Vagina (tissue), 2 donors: Measurements from ENCODE around the gene MUC6. TPM values are rescaled to one million over a fixed set of nuclear protein-coding genes. Genes with fewer than 3 reads are reported as not detected.
"Not testable (repeated sequence)": the region's sequence is repeated elsewhere in the genome, so short reads cannot be mapped to it uniquely, and the experiment has no call there.

Experiments used
- DNase-seq, 2 donors: peaks; one replicate each; pipeline ENCODE4 v3.0.0-alpha.2; 2017; ENCODE audit errors: extremely low spot score in 2 of 2
- H3K27ac ChIP-seq: fragments of 200-600 bp; sonication (generic); one replicate; pipeline ENCODE4 v1.5.1; 2019
- H3K27me3 ChIP-seq: fragments of 200-600 bp; sonication (generic); one replicate; pipeline ENCODE4 v1.5.1; 2019
- H3K36me3 ChIP-seq, 2 donors: fragments of 200-600 bp; sonication (generic); one replicate each; pipeline ENCODE4 v1.5.1; 2017 to 2019
- H3K4me1 ChIP-seq: fragments of 200-600 bp; sonication (generic); one replicate; pipeline ENCODE4 v1.5.1; 2019
- H3K4me3 ChIP-seq, 2 donors: fragments of 200-600 bp; sonication (generic); 1 replicate in 1 of 2; 2 replicates in 1 of 2; pipeline ENCODE4 v1.5.1; 2016 to 2019
- H3K9me3 ChIP-seq: fragments of 200-600 bp; sonication (generic); one replicate; pipeline ENCODE4 v1.5.1; 2019
- CTCF ChIP-seq, 3 experiments: fragments of 450-650 bp in 2 of 3; fragments of 200-600 bp in 1 of 3; sonication (generic) in 1 of 3; IDR thresholded peaks; one replicate each; pipeline ENCODE4 v1.5.1; 2017 to 2019; ENCODE audit warnings: antibody characterized with exemption in 3 of 3, mild to moderate bottlenecking in 2 of 3, moderate library complexity in 2 of 3
- POLR2A ChIP-seq, 2 donors: fragments of 450-650 bp; IDR thresholded peaks; one replicate each; pipeline ENCODE4 v1.6.1; 2017; ENCODE audit warnings: antibody characterized with exemption in 2 of 2, mild to moderate bottlenecking in 2 of 2, moderate library complexity in 2 of 2
- POLR2AphosphoS5 ChIP-seq, 2 donors: sonication (generic); formaldehyde crosslinking; IDR thresholded peaks; one replicate each; pipeline ENCODE4 v1.9.0; 2017; ENCODE audit warnings: antibody characterized with exemption in 2 of 2, mild to moderate bottlenecking in 2 of 2, low read depth in 1 of 2; ENCODE audit not compliant: insufficient read depth in 1 of 2
- intact Hi-C: fragments of 100-400 bp; cut with DNase I; formaldehyde crosslinking; loops from one replicate; pipeline ENCODE4 v1.15.1; 2023
- total RNA-seq: library from RNA; depleted of rRNA; stranded (reverse); fragments of >200 nt; gene quantifications from one replicate; pipeline ENCODE4 v1.2.3, GENCODE V29; 2016

The MUC6 gene
- total RNA-seq, 1 donor from 2014 or later, result not detected

DNA sequence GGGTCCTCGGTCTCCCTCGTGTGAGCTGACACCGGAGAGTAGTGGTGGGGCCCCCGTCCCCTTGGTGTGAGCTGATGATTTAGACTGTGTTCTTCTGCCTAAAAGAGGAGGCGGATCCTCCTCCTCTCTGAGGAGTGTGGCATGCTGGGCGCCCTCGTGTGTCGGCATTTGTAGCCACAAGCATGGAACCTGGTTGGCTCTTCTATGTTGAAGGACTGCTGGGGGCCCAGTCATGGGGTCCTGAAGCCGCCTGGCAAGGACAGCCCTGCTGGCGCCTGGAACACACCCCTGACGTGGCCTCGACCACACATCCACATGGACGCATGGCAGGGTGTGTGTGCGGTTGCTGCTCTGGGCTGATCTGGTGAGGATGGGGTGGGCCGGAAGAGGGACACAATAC lies 60.7 kb downstream of the MUC6 start:
- Histone ChIP-seq H3K36me3 (peaks cover 0 to 40% of the 10 kb centered on the region in 2 donors), H3K4me3 (no peak overlapping the region), H3K4me1 (no peaks in the 10 kb centered on the region), H3K9me3 (no peaks in the 10 kb centered on the region), H3K27me3 (no peaks in the 10 kb centered on the region), H3K27ac (no peak overlapping the region)
- DNase-seq, result no peak
- TF ChIP-seq POLR2A (IDR thresholded peaks at IDR 0.05) (no peak), CTCF (IDR thresholded peaks at IDR 0.05) (no peak)
- intact Hi-C loops, result no loop called here

DNA sequence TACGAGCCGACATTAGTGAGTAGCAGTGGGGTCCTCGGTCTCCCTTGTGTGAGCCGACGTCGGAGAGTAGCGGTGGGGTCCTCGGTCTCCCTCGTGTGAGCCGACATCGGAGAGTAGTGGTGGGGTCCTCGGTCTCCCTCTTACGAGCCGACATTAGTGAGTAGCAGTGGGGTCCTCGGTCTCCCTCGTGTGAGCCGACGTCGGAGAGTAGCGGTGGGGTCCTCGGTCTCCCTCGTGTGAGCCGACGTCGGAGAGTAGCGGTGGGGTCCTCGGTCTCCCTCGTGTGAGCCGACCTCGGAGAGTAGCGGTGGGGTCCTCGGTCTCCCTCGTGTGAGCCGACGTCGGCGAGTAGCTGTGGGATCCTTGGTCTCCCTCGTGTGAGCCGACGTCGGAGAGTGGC lies 61.1 kb downstream of the MUC6 start:
- H3K27me3 ChIP-seq, DNase-seq, H3K27ac ChIP-seq, intact Hi-C loops, H3K4me3 ChIP-seq, H3K9me3 ChIP-seq, H3K4me1 ChIP-seq: not testable (repeated sequence)
- peaks cover 0 to 40% of the 10 kb centered on the region in 2 donors for H3K36me3 ChIP-seq

- intact Hi-C loops, result no loop called here
- peaks cover 7% of the 10 kb centered on the region for H3K4me1 ChIP-seq
- H3K9me3 ChIP-seq, result no peaks in the 10 kb centered on the region
- no peak overlapping the region for H3K27ac ChIP-seq
- H3K4me3 ChIP-seq, result no peak overlapping the region
- peaks cover 0 to 37% of the 10 kb centered on the region in 2 donors for H3K36me3 ChIP-seq
- TF ChIP-seq POLR2A (IDR thresholded peaks at IDR 0.05) (no peak), POLR2AphosphoS5 (IDR thresholded peaks at IDR 0.05; ENCODE audit: insufficient read depth in 1 of 2, low read depth in 1 of 2) (no peak), CTCF (IDR thresholded peaks at IDR 0.05) (no peak)
- no peaks in the 10 kb centered on the region for H3K27me3 ChIP-seq
- no peak for DNase-seq
Measured at GRCh38 chr11:973237-973636, 63.3 kb downstream of the MUC6 start.

DNA sequence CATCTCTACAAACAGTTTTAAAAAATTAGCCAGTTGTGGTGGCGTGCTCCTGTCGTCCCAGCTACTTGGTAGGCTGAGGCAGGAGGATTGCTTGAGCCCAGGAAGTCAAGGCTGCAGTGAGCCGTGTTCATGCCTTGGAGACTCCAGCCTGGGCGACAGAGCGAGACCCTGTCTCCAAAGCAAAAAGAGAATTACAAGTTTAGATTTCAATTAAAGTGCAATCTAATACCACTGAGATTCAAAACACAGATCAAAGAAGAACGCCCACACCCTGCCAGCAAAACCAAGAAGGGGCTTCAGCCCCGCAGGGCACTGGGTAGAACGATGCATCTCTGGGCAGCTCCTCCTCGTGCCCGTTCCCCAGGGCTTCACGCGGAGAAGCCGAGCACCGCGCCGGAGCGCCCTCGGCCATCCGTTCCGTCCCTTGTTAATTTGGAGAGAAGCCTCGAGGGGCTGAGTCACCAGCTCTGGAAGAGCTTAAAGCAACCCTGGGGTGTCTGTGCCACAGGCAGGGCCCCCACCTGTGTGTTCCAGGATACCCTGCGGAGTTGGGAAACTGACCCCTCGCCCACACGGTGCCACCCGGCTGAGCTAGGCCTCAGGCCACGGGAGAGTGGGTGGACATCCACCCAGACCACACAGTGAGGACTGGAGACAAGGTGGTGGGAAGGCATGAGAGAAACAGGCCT lies 63.9 kb downstream of the MUC6 start:
- no peak overlapping the region for H3K27ac ChIP-seq
- TF ChIP-seq POLR2A (IDR thresholded peaks at IDR 0.05) (no peak), CTCF (IDR thresholded peaks at IDR 0.05) (no peak), POLR2AphosphoS5 (IDR thresholded peaks at IDR 0.05; ENCODE audit: insufficient read depth in 1 of 2, low read depth in 1 of 2) (no peak)
- peaks cover 11% of the 10 kb centered on the region for H3K4me1 ChIP-seq
- DNase-seq, result no peak
- H3K9me3 ChIP-seq, result no peaks in the 10 kb centered on the region
- no peak overlapping the region for H3K4me3 ChIP-seq
- H3K27me3 ChIP-seq, result no peaks in the 10 kb centered on the region
- intact Hi-C loops, result no loop called here
- peaks cover 0 to 31% of the 10 kb centered on the region in 2 donors for H3K36me3 ChIP-seq

DNA sequence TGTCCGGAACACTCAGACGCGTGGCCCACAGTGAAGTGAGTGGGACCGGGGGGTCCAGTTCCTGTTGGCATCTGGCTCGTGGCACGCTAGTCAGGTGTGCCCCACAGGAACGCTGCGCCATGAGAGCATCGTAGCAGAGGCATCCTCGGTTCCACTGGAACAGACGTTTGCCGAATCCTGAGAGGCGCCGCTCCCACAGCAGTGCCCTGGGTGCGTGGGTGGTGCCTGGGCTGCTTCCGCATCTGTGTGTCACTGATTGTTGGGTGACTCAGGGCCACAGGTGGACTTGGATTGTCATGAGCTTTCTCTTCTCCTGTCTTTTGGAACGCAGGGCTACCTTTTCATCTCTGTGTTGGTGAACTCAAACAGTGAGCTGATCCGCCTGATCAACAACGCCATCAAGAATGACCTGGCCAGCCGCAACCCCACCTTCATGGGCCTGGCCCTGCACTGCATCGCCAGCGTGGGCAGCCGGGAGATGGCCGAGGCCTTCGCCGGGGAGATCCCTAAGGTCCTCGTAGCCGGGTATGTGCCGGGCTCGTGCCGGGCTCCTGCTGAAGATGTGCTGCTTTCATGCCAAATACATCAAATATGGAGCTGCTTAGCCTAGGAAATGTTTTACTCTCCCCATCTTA lies 64.7 kb downstream of the MUC6 start:
- Histone ChIP-seq H3K27ac (no peak overlapping the region), H3K27me3 (no peaks in the 10 kb centered on the region), H3K9me3 (no peaks in the 10 kb centered on the region), H3K4me3 (no peak overlapping the region), H3K36me3 (peaks cover 0 to 24% of the 10 kb centered on the region in 2 donors), H3K4me1 (peaks cover 15% of the 10 kb centered on the region)
- DNase-seq, result no peak
- intact Hi-C loops, result no loop called here
- TF ChIP-seq POLR2A (IDR thresholded peaks at IDR 0.05), result no peak
- TF ChIP-seq CTCF (IDR thresholded peaks at IDR 0.05), result no peak
- no peak for TF ChIP-seq POLR2AphosphoS5 (IDR thresholded peaks at IDR 0.05; ENCODE audit: insufficient read depth in 1 of 2, low read depth in 1 of 2)
